C1 segment of cervical spinal cord (tissue), 14 donors: ENCODE data around the gene STRA6.

Experiments used
- DNase-seq, 14 donors: peaks; one replicate each; lab custom pipeline; 2025; lab: John Stamatoyannopoulos, UW

The STRA6 gene

GRCh38 chr15:74180881-74181602, 21.5 kb downstream of the STRA6 start:
- no peak for DNase-seq

- DNase-seq: no peak
Measured at GRCh38 chr15:74179983-74180880, 22.4 kb downstream of the STRA6 start.

- DNase-seq: peak in 4 of 14 donors; percentile 4 to 78 (median 8)
Measured at GRCh38 chr15:74179101-74179841, 23.3 kb downstream of the STRA6 start.

GRCh38 chr15:74178326-74179100, 24.1 kb downstream of the STRA6 start:
- DNase-seq: no peak

GRCh38 chr15:74176262-74177214, 26.0 kb downstream of the STRA6 start:
- DNase-seq: no peak

- DNase-seq: no peak
Measured at GRCh38 chr15:74175271-74176191, 27.1 kb downstream of the STRA6 start.

GRCh38 chr15:74174958-74175253, 27.7 kb downstream of the STRA6 start:
- no peak for DNase-seq

- DNase-seq: no peak
Measured at GRCh38 chr15:74174219-74174957, 28.2 kb downstream of the STRA6 start.

GRCh38 chr15:74173380-74174218, 29.0 kb downstream of the STRA6 start, which contains the start of gene ISLR:
Gene ISLR (plus strand): TSS chr15:74173710. CDS start chr15:74174859, 1,149 bp downstream.
- DNase-seq: no peak

GRCh38 chr15:74172701-74173379, 29.7 kb downstream of the STRA6 start:
- DNase-seq: no peak

GRCh38 chr15:74171965-74172541, 30.5 kb downstream of the STRA6 start:
- no peak for DNase-seq

GRCh38 chr15:74170875-74171578, 31.6 kb downstream of the STRA6 start:
- no peak for DNase-seq

- no peak for DNase-seq
Measured at GRCh38 chr15:74170071-74170844, 32.3 kb downstream of the STRA6 start.

GRCh38 chr15:74168711-74169126, 33.9 kb downstream of the STRA6 start:
- no peak for DNase-seq

- no peak for DNase-seq
Measured at GRCh38 chr15:74167891-74168331, 34.7 kb downstream of the STRA6 start.
